ENCODE measurements around the gene PRMT9.

DNA sequence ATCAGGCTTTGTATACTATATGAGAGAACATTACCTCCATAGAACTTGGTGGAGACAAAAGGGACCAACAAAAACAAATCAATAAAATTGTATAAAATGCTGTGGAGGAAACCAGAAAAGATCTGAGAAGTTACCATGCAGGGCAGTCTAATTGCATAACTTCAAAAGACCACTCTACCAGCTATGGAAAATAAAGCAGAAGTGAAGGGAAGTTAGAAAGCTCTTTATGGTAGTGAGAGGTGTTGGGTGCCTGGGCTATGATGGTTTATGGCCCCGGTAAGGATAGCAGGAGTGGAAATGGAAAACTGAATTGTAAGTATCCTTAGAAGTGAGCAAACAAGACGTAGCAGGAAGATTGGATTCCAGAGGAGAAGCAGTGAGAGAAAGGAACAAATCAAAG, 63.6 kb downstream of the PRMT9 start:
- TF ChIP-seq, protein P1, sequence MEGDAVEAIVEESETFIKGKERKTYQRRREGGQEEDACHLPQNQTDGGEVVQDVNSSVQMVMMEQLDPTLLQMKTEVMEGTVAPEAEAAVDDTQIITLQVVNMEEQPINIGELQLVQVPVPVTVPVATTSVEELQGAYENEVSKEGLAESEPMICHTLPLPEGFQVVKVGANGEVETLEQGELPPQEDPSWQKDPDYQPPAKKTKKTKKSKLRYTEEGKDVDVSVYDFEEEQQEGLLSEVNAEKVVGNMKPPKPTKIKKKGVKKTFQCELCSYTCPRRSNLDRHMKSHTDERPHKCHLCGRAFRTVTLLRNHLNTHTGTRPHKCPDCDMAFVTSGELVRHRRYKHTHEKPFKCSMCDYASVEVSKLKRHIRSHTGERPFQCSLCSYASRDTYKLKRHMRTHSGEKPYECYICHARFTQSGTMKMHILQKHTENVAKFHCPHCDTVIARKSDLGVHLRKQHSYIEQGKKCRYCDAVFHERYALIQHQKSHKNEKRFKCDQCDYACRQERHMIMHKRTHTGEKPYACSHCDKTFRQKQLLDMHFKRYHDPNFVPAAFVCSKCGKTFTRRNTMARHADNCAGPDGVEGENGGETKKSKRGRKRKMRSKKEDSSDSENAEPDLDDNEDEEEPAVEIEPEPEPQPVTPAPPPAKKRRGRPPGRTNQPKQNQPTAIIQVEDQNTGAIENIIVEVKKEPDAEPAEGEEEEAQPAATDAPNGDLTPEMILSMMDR (conservative IDR thresholded peaks at IDR 0.05 in 1 of 2, IDR thresholded peaks at IDR 0.05 in 1 of 2; ENCODE audit: low read depth in 1 of 2, low read length in 2 of 2) = no peak
- TF ChIP-seq EZH2 (IDR thresholded peaks at IDR 0.05; ENCODE audit: low read length, missing control alignments) = no peak
